ENCODE results near the gene TLN1.
A peak's percentile ranks its signal among the peaks of the same experiment; 100 is the strongest.

TLN1 gene

GRCh38 chr9:35737143-35737542 lies 5.1 kb upstream of the TLN1 start:
- H3K9ac ChIP-seq (ENCODE audit: low read depth, low read length, poor library complexity) = no peak overlapping the region
- no peak overlapping the region for H2BK120ac ChIP-seq (ENCODE audit: low read depth, low read length)
- H3K4ac ChIP-seq (ENCODE audit: low read length) = no peak overlapping the region
- no peak overlapping the region for H3K18ac ChIP-seq (ENCODE audit: low read length)
- no peak overlapping the region for H2AFZ ChIP-seq (ENCODE audit: low read length)
- no peak overlapping the region for H3K4me2 ChIP-seq (ENCODE audit: insufficient read depth, low read length, poor library complexity, severe bottlenecking)
- H2BK15ac ChIP-seq (ENCODE audit: low read length) = no peak overlapping the region
- no peak overlapping the region for H2AK5ac ChIP-seq (ENCODE audit: low read depth, low read length)
- no peak for DNase-seq (ENCODE audit: low spot score)
- H3K4me3 ChIP-seq (ENCODE audit: low read length in 2 of 2) = no peak overlapping the region
- WGBS, 2 donors (ENCODE audit: extremely low coverage in 2 of 2, insufficient read length in 2 of 2, insufficient replicate concordance in 1 of 2) = no CpG with 5 or more reads among the region's 7 CpGs
- H4K8ac ChIP-seq (ENCODE audit: low read depth, low read length) = no peak overlapping the region
- no peak overlapping the region for H3K27ac ChIP-seq (replicated peaks; ENCODE audit: low read length)
- no peak overlapping the region for H2BK5ac ChIP-seq (ENCODE audit: low read length)
- H3K79me1 ChIP-seq (ENCODE audit: low read depth, low read length) = no peaks in the 10 kb centered on the region
- no peak overlapping the region for H3K14ac ChIP-seq (ENCODE audit: low read length)
- H2BK12ac ChIP-seq (ENCODE audit: low read length) = no peak overlapping the region
- no peaks in the 10 kb centered on the region for H3K9me3 ChIP-seq (replicated peaks in 1 of 2; ENCODE audit: control insufficient read depth in 2 of 2, insufficient read depth in 1 of 2, low read depth in 1 of 2, low read length in 2 of 2)
- peaks cover 8 to 9% of the 10 kb centered on the region in 2 donors for H3K4me1 ChIP-seq (ENCODE audit: control insufficient read depth in 2 of 2, insufficient read depth in 1 of 2, low read depth in 1 of 2, low read length in 2 of 2)
- no peak overlapping the region for H3K23ac ChIP-seq (ENCODE audit: low read depth, low read length, poor library complexity)
- H3K27me3 ChIP-seq (ENCODE audit: control insufficient read depth in 3 of 3, insufficient read depth in 3 of 3, low read depth in 1 of 3, low read length in 3 of 3) = no peaks in the 10 kb centered on the region
- peaks cover 68 to 86% of the 10 kb centered on the region in 2 donors for H3K36me3 ChIP-seq (replicated peaks in 1 of 2; ENCODE audit: control insufficient read depth in 2 of 2, insufficient read depth in 2 of 2, low read length in 2 of 2)
- H4K91ac ChIP-seq (ENCODE audit: low read depth, low read length, poor library complexity) = no peak overlapping the region

- H3K79me1 ChIP-seq (ENCODE audit: low read depth, low read length) = no peaks in the 10 kb centered on the region
- H2BK5ac ChIP-seq (ENCODE audit: low read length) = no peak overlapping the region
- no peak overlapping the region for H3K14ac ChIP-seq (ENCODE audit: low read length)
- H3K27ac ChIP-seq (replicated peaks; ENCODE audit: low read length) = peak overlapping the region; percentile 20
- no peak overlapping the region for H3K23ac ChIP-seq (ENCODE audit: low read depth, low read length, poor library complexity)
- H3K4me2 ChIP-seq (ENCODE audit: insufficient read depth, low read length, poor library complexity, severe bottlenecking) = no peak overlapping the region
- no peak overlapping the region for H3K18ac ChIP-seq (ENCODE audit: low read length)
- DNase-seq (ENCODE audit: low spot score) = peak; percentile 58
- no peaks in the 10 kb centered on the region for H3K9me3 ChIP-seq (replicated peaks in 1 of 2; ENCODE audit: control insufficient read depth in 2 of 2, insufficient read depth in 1 of 2, low read depth in 1 of 2, low read length in 2 of 2)
- no peak overlapping the region for H3K4ac ChIP-seq (ENCODE audit: low read length)
- H3K4me3 ChIP-seq (ENCODE audit: low read length in 2 of 2) = no peak overlapping the region
- H2BK15ac ChIP-seq (ENCODE audit: low read length) = no peak overlapping the region
- H3K36me3 ChIP-seq (replicated peaks in 1 of 2; ENCODE audit: control insufficient read depth in 2 of 2, insufficient read depth in 2 of 2, low read length in 2 of 2) = peaks cover 62 to 78% of the 10 kb centered on the region in 2 donors
- H2AK5ac ChIP-seq (ENCODE audit: low read depth, low read length) = no peak overlapping the region
- H3K4me1 ChIP-seq (ENCODE audit: control insufficient read depth in 2 of 2, insufficient read depth in 1 of 2, low read depth in 1 of 2, low read length in 2 of 2) = peaks cover 9 to 10% of the 10 kb centered on the region in 2 donors
- H4K8ac ChIP-seq (ENCODE audit: low read depth, low read length) = no peak overlapping the region
- H2AFZ ChIP-seq (ENCODE audit: low read length) = no peak overlapping the region
- H2BK12ac ChIP-seq (ENCODE audit: low read length) = no peak overlapping the region
- no peaks in the 10 kb centered on the region for H3K27me3 ChIP-seq (ENCODE audit: control insufficient read depth in 3 of 3, insufficient read depth in 3 of 3, low read depth in 1 of 3, low read length in 3 of 3)
- H2BK120ac ChIP-seq (ENCODE audit: low read depth, low read length) = no peak overlapping the region
- WGBS, 2 donors (ENCODE audit: extremely low coverage in 2 of 2, insufficient read length in 2 of 2, insufficient replicate concordance in 1 of 2) = no CpG with 5 or more reads among the region's 5 CpGs
- H3K9ac ChIP-seq (ENCODE audit: low read depth, low read length, poor library complexity) = no peak overlapping the region
- no peak overlapping the region for H4K91ac ChIP-seq (ENCODE audit: low read depth, low read length, poor library complexity)
These were observed 4.2 kb upstream of the TLN1 start for GRCh38 chr9:35736201-35736633.

DNA sequence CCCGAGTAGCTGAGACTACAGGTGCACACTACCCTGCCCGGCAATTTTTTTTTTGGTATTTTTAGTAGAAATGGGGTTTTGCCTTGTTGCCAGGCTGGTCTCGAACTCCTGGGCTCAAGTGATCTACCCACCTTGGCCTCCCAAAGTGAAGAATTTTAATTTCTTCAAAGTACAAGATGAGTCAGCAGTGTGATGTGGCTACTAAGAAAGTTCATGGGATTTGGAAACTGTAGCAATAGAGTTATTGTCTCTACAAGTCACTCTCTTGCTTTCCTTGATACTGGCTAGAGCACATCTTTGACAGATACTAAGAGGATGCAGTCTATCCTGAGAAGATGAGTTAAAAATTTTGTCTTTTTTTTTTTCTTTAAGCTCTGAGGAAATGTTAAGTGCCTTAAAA lies 2.1 kb upstream of the TLN1 start:
- Histone ChIP-seq H2BK5ac (ENCODE audit: low read length) (no peak overlapping the region), H3K36me3 (replicated peaks in 1 of 2; ENCODE audit: control insufficient read depth in 2 of 2, insufficient read depth in 2 of 2, low read length in 2 of 2) (peaks cover 43 to 63% of the 10 kb centered on the region in 2 donors), H3K27me3 (ENCODE audit: control insufficient read depth in 3 of 3, insufficient read depth in 3 of 3, low read depth in 1 of 3, low read length in 3 of 3) (no peaks in the 10 kb centered on the region), H4K91ac (ENCODE audit: low read depth, low read length, poor library complexity) (no peak overlapping the region), H3K4me1 (ENCODE audit: control insufficient read depth in 2 of 2, insufficient read depth in 1 of 2, low read depth in 1 of 2, low read length in 2 of 2) (peaks cover 28 to 31% of the 10 kb centered on the region in 2 donors), H2BK15ac (ENCODE audit: low read length) (no peak overlapping the region), H3K18ac (ENCODE audit: low read length) (no peak overlapping the region), H3K4me3 (ENCODE audit: low read length in 2 of 2) (no peak overlapping the region), H3K4me2 (ENCODE audit: insufficient read depth, low read length, poor library complexity, severe bottlenecking) (no peak overlapping the region), H2BK12ac (ENCODE audit: low read length) (no peak overlapping the region), H3K27ac (replicated peaks; ENCODE audit: low read length) (no peak overlapping the region), H3K14ac (ENCODE audit: low read length) (no peak overlapping the region), H2BK120ac (ENCODE audit: low read depth, low read length) (no peak overlapping the region), H3K4ac (ENCODE audit: low read length) (no peak overlapping the region), H3K9ac (ENCODE audit: low read depth, low read length, poor library complexity) (no peak overlapping the region), H3K23ac (ENCODE audit: low read depth, low read length, poor library complexity) (no peak overlapping the region), H2AK5ac (ENCODE audit: low read depth, low read length) (no peak overlapping the region), H2AFZ (ENCODE audit: low read length) (no peak overlapping the region), H3K79me1 (ENCODE audit: low read depth, low read length) (no peaks in the 10 kb centered on the region), H3K9me3 (replicated peaks in 1 of 2; ENCODE audit: control insufficient read depth in 2 of 2, insufficient read depth in 1 of 2, low read depth in 1 of 2, low read length in 2 of 2) (no peaks in the 10 kb centered on the region), H4K8ac (ENCODE audit: low read depth, low read length) (no peak overlapping the region)
- DNase-seq (ENCODE audit: low spot score) = no peak
- no CpG with 5 or more reads among the region's 3 CpGs for WGBS, 2 donors (ENCODE audit: extremely low coverage in 2 of 2, insufficient read length in 2 of 2, insufficient replicate concordance in 1 of 2)

GRCh38 chr9:35732800-35733541 lies 976 bp upstream of the TLN1 start:
- Histone ChIP-seq H3K27ac (replicated peaks; ENCODE audit: low read length) (peak overlapping the region; percentile 98), H3K23ac (ENCODE audit: low read depth, low read length, poor library complexity) (peak overlapping the region; percentile 2), H3K18ac (ENCODE audit: low read length) (peak overlapping the region; percentile 81), H3K4me2 (ENCODE audit: insufficient read depth, low read length, poor library complexity, severe bottlenecking) (peak overlapping the region; percentile 76), H3K9ac (ENCODE audit: low read depth, low read length, poor library complexity) (peak overlapping the region; percentile 87), H4K91ac (ENCODE audit: low read depth, low read length, poor library complexity) (no peak overlapping the region), H2BK5ac (ENCODE audit: low read length) (peak overlapping the region; percentile 16), H3K9me3 (replicated peaks in 1 of 2; ENCODE audit: control insufficient read depth in 2 of 2, insufficient read depth in 1 of 2, low read depth in 1 of 2, low read length in 2 of 2) (no peaks in the 10 kb centered on the region), H2AK5ac (ENCODE audit: low read depth, low read length) (no peak overlapping the region), H3K79me1 (ENCODE audit: low read depth, low read length) (no peaks in the 10 kb centered on the region), H3K4ac (ENCODE audit: low read length) (no peak overlapping the region), H3K4me3 (ENCODE audit: low read length in 2 of 2) (peak overlapping the region; percentile 74 to 97), H2BK12ac (ENCODE audit: low read length) (no peak overlapping the region), H2AFZ (ENCODE audit: low read length) (peak overlapping the region; percentile 90), H4K8ac (ENCODE audit: low read depth, low read length) (no peak overlapping the region), H2BK15ac (ENCODE audit: low read length) (no peak overlapping the region), H3K27me3 (ENCODE audit: control insufficient read depth in 3 of 3, insufficient read depth in 3 of 3, low read depth in 1 of 3, low read length in 3 of 3) (no peaks in the 10 kb centered on the region), H3K14ac (ENCODE audit: low read length) (peak overlapping the region; percentile 50), H2BK120ac (ENCODE audit: low read depth, low read length) (no peak overlapping the region), H3K36me3 (replicated peaks in 1 of 2; ENCODE audit: control insufficient read depth in 2 of 2, insufficient read depth in 2 of 2, low read length in 2 of 2) (peaks cover 31 to 53% of the 10 kb centered on the region in 2 donors), H3K4me1 (ENCODE audit: control insufficient read depth in 2 of 2, insufficient read depth in 1 of 2, low read depth in 1 of 2, low read length in 2 of 2) (peaks cover 34 to 41% of the 10 kb centered on the region in 2 donors)
- WGBS, 2 donors (ENCODE audit: extremely low coverage in 2 of 2, insufficient read length in 2 of 2, insufficient replicate concordance in 1 of 2) = no CpG with 5 or more reads among the region's 14 CpGs
- DNase-seq (ENCODE audit: low spot score) = peak; percentile 41

All from neuronal stem cell (in vitro differentiated cells).